NT2/D1 (cell line): ENCODE measurements around the gene THBS2.

Source experiments
- SUZ12 ChIP-seq: IDR thresholded peaks from 2 replicates; pipeline ENCODE4 v1.6.1; 2011; ENCODE audit not compliant: insufficient read length, insufficient read depth; ENCODE audit errors: extremely low read depth
- YY1 ChIP-seq: IDR thresholded peaks from 2 replicates; pipeline ENCODE4 v1.6.1; 2011; ENCODE audit not compliant: insufficient read length, insufficient read depth
- ZNF274 ChIP-seq: IDR thresholded peaks from 2 replicates; pipeline ENCODE4 v1.6.1; 2011; ENCODE audit warnings: mild to moderate bottlenecking, low read depth, low read length

- TF ChIP-seq ZNF274 (no peak), YY1 (no peak), SUZ12 (no peak)
Measured at GRCh38 chr6:169263374-169263773, 9.7 kb upstream of the THBS2 start.
